Activated T-cell treated with anti-CD3 and anti-CD28 coated beads for 24 hours (primary cell): ENCODE data around the gene LEFTY2.
"Not testable (repeated sequence)": the region's sequence is repeated elsewhere in the genome, so short reads cannot be mapped to it uniquely, and the experiment has no call there.

ENCODE experiments used
- DNase-seq: peaks from one replicate; pipeline ENCODE4 v3.0.0-alpha.2; 2020; ENCODE audit warnings: low read depth

The LEFTY2 gene, protein sequence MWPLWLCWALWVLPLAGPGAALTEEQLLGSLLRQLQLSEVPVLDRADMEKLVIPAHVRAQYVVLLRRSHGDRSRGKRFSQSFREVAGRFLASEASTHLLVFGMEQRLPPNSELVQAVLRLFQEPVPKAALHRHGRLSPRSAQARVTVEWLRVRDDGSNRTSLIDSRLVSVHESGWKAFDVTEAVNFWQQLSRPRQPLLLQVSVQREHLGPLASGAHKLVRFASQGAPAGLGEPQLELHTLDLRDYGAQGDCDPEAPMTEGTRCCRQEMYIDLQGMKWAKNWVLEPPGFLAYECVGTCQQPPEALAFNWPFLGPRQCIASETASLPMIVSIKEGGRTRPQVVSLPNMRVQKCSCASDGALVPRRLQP

DNA sequence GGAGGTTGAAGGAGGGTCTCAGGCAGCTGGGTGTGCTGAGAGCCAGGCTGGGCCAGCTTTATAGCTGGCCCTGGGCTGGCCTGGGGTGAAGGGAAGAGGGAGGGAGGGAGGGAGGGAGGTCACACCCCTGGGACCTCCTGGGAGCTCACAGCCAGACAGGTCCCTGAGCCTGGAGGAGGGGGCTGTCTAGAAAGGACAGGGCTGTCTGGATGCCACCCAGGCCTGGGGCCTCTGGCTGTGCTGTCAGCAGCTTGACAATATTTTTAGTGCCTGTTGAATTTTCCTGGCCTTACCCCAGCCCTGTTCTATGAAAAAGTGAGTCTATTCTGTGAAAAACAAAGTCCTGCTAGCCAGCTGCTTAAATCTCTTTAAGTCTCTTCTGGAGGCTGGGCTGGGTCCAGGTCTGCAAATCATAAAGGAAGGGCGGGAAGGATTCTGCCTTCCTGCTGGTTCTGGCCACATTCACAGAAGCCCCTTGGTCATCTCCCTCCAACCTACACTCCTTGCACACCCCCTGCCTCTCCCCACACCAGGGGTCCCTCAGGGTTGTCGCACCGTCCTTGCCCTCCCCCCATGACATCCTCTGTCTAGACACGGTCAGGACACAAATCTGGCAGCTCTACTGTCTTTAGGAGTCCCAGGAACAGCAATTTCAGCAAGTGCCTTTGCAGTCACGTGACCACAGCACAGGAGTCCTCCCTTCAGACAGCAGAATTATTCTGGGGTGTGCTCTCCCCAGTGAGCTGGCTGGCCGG lies at the start of gene LEFTY2:
LEFTY2 (minus strand) TSS at position 34 of the 755 bp plus-strand sequence. CDS start 80 bp downstream, outside the sequence.
- DNase-seq: no peak

DNA sequence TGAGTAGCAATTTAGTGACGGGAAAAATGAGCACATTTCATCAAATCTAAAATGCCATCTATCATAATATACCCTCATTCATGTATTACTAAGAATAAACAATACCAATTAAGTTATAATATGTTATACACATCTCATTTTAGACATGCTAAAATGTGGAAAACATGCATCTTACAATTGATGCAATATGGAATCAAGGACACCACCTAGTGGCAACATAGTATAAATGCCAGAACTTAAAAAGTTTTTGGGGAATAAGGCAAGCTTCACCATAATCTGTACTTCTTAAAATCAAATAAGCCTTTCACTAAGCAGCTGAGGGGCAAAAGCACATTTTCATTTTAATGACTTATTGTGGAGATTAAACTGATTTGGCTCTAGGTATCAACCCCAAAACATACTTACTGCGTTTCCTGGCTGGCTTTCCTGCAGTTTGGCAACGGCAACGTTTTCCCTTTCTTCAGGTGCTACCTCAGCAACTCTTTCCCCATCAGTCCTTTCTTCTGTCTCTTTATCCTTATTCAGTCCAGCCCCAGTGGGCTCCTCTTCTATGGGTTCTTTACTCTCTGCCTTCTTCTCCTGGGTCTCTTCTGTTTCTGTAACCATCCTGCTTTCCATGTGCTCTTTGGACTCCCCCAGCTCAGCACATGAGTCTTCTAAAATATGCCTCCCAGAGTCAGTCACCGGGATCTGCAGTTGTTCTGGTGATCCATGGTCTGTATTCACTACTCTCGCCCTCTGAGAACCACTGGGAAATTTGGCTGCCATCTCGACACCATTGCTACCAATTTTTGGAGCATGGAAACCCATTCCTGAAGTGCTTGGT lies 46.7 kb upstream of the LEFTY2 start:
- no peak for DNase-seq

DNA sequence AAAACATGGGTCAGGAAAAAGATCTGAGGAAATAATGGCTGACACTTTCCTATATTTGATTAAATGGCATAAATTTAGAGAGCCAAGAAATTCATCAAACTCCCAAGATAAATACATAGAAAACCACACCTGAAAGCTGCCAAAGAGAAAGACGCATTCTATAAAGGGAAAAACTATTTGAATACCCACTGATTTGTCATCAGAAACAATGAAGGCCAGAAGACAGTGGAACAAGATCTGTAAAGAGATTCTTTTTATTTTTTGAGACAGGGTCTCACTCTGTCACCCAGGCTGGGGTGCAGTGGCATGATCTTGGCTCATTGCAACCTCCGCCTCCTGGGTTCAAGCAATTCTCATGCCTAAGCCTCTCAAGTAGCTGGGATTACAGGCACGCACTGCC lies 40.7 kb upstream of the LEFTY2 start:
- DNase-seq: no peak

DNA sequence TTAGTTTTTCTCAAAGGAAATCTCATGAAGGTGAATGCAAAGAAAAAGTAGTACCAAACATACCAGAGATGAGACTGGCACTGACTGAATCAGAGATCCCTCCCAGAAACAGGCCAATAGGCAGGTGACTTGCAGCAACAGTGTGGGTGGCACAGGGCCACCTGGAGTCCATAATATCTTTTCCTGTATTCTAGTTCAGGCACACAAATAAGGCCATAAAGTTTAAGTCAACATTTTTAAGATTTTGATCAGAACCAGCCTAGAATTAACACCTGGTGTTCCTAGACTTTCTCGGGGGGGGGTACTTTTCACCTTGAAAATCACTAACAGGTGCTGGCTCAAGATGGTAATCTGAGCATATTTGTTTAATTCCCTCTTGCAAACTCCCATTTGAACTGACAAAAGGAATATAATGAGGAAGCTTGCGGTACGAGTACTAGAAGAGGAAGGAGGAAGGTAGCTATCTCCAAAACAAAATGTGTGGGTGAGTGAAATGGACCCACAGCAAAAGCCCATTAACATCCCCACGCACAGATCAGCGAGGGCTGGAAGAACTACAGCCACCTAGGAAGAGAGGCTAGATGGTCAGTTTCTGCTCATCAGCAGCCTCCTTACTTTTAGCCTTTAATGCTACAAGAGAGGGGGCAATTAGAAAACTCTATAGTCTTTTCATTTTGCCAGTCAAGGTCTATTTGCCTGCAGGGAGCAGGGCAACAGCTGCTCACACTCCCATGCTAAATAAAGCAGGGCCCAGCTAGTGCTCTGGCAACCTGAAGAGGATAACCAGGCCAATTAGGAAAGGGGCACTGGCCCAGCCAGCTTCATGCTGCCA lies 39.2 kb upstream of the LEFTY2 start:
- DNase-seq: no peak

DNA sequence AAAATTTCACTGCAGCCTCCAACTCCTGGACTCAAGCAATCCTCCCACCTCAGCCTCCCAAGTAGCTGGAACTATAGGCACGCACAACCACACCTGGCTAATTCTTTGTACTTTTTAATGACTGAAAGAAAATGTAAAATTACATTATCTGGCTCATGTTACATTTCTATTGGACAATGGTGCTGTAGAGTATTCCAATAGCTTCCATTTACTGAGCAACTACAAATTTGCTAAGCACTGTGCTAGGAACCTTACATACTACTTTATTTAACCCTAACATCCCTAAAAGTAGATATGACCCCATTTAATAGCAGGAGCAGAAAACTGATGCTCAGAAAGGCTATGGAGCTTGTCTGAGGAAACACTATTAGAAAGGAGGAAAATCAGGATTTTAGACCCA lies 38.4 kb upstream of the LEFTY2 start:
- no peak for DNase-seq

DNA sequence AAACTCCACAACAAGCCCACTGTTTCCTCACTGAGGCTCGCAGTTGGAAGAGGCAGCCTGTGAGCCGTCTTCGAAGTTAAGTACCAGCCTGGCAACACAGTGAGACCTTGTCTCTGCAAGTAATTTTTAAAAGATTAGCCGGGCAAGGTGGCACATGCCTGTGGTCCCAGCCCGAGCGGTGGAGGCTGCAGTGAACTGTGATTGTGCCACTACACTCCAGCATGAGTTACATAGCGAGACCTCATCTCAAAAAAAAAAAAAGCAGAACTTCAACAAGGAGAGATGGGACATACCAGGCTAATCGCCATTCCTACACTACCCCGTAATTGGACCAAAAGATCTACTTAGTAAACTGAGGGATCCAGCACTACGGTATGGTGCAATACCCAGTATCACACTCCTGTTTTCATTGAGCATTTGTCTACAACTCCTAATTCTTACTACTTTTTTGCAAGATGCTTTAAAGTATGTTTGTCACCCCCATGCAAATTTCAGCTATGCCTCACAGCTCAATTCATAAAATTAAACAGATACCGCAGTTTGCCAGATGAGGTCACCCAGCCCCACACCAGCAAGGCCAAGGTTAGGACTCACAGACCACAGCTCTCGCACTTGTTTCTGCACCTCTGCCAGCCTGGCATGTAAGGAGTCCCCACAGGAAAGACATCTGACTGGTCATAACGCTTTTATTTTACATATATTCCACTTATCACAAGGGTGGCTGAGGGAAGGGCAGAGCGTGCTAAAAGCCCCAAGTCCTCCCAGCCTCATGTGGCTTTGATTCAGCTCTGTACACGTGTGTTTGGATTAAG lies 37.1 kb upstream of the LEFTY2 start:
- no peak for DNase-seq

DNA sequence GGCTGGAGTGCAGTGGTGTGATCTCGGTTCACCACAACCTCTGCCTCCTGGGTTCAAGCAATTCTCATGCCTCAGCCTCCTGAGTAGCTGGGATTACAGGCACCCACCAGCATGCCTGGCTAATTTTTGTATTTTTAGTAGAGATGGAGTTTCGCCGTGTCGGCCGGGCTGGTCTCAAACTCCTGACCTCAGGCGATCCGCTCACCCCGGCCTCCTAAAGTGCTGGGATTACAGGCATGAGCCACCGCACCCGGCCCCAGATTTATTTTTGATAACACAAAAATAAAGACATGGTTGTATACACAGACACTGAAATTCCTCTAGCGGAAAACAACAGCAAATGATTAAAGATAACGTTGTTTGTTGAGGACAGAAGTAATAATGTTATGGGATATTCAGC lies 34.1 kb upstream of the LEFTY2 start:
- DNase-seq: not testable (repeated sequence)

DNA sequence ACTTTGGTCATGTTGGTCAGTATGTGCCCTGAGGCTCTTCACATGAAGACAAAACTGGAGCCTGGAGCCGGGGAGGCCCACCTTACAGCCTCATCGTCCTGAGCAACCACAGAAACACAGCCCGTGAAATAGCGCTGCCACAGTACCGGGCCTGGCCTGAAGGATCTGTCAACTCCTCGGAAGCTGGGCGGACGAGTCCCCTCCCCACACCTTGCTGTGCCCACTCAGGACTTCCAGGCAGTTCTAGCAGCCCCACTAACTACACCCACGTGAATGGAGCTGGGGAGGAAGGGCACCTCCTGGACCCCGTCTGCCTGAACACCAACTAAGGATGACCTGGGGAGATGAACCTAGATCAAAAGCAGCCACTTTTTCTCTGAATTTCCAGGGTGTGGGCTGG lies 33.4 kb upstream of the LEFTY2 start:
- DNase-seq: no peak

DNA sequence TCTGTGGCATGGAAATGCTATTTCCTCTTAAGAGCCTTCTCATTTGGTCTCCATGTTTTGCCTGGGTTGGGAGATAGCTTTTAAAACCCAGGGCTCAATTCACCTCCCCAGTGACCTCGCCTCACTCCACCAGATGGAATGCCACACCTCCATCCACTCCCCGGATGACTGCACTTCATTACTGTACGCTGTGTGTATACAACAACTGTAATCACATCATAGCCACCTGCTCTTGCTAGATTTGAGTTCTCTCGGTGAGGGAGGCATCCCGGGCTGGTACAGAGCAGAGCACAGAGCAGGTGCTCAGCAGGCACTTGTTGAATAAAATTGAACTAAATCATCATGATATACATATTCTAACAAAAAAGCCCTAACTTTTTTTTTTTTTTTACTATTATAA lies 32.1 kb upstream of the LEFTY2 start:
- no peak for DNase-seq

DNA sequence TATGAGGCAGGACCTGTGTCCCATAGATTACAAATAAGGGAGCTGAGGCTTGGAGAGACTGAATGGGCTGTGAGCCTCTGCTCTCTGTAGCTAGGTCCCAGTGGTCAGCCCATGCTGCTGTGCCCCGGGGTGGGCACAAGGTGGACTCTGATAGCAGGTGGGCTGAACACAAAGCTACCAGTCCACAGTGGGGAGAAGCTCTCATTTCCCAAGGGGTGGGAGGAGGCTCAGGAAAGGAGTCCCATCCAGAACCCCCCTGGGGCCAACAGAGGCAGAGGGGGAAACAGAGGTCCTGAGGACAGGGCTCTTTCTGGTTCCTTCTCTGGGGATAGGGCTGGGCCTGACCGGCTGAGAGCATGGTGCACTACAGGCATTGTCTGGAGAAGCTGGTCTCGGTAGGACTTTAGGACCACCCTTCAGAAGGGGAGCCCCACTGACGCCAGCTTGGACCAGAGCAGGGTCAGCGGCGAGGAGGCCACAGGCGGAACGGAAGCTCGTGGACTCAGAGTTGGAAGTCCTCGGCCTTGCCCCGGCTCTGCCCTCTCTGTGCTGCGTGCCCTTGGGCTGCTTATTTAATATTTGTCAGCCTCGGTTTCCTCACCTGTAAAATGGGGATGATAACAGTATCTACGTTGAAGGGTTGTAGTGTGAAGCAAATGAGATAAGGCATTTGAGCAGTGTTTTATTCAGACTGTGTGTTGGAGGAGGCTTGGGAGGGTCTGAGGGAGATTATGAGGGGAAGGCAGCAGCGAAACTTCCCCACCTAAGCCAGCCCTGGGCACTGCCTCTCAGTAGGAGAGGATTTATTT lies 31.5 kb upstream of the LEFTY2 start:
- DNase-seq: no peak

DNA sequence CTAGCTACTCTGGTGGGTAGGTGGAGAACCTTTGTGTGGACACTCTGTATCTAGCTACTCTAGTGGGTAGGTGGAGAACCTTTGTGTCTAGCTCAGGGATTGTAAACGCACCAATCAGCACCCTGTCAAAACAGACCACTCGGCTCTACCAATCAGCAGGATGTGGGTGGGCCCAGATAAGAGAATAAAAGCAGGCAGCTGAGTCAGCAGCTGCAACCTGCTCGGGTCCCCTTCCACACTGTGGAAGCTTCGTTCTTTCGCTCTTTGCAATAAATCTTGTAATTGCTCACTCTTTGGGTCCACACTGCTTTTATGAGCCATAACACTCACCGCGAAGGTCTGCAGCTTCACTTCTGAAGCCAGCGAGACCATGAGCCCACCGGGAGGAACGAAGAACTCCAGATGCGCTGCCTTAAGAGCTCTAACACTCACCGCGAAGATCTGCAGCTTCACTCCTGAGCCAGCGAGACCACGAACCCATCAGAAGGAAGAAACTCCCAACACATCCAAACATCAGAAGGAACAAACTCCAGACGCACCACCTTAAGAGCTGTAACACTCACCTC lies 29.7 kb upstream of the LEFTY2 start:
- DNase-seq: not testable (repeated sequence)

DNA sequence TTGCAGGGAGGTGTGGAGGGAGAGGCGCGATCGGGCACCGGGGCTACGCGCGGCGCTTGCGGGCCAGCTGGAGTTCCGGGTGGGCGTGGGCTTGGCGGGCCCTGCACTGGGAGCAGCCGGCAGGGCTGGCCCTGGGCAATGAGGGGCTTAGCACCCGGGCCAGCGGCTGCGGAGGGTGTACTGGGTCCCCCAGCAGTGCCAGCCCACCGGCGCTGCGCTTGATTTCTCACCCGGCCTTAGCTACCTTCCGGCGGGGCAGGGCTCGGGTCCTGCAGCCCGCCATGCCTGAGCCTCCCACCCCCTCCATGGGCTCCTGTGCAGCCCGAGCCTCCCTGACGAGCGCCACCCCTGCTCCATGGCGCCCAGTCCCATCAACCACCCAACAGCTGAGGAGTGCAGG lies 28.7 kb upstream of the LEFTY2 start:
- DNase-seq: not testable (repeated sequence)

DNA sequence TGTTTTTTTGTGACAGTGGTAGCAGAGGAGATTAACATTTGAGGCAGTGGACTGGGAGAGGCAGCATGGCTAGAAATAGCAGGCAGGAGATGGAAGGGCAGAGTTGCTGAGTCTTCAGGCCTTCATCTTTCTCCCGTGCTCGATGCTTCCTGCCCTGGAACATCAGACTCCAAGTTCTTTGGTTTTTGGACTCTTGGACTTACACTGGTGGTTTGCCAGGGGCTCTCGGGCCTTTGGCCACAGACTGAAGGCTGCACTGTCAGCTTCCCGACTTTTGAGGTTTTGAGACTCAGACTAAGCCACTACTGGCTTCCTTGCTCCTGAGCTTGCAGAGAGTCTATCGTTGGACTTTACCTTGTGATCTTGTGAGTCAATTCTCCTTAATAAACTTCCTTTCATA lies 24.2 kb upstream of the LEFTY2 start:
- no peak for DNase-seq

DNA sequence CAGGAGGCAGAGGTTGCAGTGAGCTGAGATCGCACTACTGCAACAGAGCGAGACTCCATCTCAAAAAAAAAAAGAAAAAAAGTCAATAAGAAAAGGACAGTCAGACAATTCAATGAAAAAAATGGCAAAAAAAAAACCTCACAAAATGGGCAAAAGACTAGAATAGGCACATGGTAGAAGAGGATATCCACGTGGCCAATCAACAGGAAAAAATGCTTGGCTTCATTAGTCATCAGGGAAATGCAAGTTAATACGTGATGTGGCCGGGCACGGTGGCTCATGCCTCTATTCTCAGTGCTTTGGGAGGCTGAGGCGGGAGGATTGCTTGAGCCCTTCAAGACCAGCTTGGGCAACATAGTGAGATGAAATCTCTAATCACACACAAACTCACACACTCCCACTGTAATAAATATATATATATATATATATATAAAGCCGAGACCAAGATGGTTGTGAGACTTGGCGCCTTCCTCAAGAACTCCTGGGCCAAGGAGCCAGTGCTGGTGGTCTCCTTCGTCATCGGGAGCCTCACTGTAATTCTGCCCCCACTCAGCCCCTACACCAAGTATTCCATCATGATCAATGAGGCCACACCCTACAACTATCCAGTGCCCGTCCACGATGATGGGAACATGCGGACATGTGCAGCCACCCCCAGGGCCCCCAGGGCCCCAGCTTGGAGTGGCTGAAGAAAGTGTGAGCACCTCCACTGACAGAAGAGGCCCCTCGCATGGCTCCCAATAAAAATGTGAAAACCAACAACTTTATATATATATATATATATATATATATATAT lies 22.9 kb upstream of the LEFTY2 start:
- DNase-seq: no peak

DNA sequence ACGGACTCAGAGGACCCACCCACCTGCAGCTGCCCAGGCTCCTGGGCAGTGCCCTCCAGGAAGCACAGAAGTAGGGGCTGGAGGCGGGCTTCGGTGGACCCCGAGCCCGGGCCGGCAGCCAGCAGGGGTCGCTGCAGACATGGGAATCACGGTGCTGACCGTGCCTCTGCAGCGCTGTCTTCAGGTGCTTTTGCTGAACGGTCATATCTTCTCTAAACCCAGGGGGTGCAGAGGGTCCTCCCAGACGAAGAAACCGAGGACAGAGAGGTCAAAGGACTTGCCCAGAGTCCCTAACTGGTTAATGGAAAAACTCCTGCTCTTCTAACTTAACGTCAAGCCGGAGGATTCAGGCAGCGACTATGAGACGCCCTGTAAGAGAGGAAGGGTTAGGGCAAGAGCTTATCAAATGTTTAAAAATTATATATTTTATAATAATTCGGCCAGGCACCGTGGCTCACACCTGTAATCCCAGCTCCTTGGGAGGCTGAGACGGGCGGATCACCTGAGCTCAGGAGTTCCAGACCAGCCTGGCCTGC lies 21.5 kb upstream of the LEFTY2 start:
- DNase-seq: peak; percentile 52

DNA sequence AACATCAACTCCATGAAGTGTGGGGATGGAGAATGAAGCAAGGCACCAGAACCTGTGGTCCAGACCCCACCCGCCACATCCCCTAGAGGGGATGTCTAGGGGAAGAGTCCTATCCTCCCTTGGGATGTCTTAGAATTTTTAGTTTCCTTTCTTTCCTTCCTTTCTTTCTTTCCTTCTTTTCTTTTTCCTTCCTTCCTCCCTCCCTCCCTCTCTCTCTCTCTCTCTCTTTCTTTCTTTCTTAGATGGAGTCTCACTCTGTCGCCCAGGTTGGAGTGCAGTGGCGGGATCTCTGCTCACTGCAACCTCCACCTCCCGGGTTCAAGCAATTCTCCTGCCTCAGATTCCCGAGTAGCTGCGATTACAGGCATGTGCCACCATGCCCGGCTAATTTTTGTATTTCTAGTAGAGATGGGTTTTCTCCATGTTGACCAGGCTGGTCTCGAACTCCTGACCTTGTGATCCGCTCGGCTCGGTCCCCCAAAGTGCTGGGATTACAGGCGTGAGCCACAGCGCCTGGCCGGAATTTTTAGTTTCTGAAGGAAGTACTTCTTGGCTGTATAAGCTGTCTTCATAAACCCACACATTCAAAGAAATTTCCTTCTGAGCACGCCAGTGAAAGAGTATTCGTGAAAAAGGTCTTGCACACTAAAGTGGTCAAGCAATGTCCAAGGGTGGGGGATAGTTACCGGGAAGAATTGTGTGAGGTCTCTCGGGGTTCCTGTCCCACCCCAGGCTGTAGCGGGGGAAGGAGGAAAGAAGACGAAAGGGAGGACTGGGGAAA lies 20.8 kb upstream of the LEFTY2 start:
- DNase-seq: no peak

DNA sequence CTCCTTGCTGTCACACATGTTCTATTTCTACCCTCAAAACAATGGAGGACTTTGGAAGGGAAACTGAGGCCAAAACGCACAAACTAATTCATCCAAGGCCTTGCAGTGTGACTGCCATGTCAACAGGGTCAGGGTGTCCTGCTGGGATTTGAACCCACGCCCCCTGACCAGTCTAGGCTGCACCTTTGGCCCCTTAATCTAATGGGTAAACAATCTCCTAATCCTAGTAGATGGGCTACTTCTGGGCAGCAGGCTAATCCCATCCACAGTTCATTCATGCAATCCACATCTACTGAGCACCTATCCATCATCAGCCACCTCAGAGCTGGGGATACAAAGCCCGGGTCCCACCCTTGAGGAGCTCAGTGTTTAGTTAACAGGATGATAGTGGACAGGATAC lies 17.0 kb upstream of the LEFTY2 start:
- DNase-seq: no peak

DNA sequence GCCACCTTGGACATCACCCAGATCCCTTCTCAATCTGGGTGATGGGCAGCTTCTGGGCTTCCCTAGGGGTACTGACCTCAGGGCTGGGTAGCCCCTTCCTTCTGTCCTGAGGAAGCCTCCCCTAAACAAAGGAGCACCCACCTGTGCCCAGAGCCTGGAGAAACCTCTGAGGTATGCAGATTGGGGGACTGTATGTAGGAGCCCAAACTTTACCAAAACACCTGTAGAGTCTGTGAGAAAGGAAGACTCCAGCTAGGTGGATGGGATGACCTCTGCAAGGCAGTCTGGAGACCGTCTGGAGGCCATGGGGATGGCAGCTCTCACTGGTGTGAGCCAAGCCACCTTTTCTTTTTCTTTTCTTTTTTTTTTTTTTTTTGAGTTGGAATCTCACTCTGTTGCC lies 13.7 kb upstream of the LEFTY2 start:
- DNase-seq: no peak
